SH-SY5Y (cell line): Measurements from ENCODE around the gene GAB2.

ENCODE experiments used
- GATA2 ChIP-seq: IDR thresholded peaks from 2 replicates; pipeline ENCODE4 v1.6.1; 2011; ENCODE audit warnings: mild to moderate bottlenecking, low read depth, low read length
- GATA3 ChIP-seq: IDR thresholded peaks from 2 replicates; pipeline ENCODE4 v1.6.1; 2011; ENCODE audit warnings: low read depth, mild to moderate bottlenecking, low read length, moderate library complexity

DNA sequence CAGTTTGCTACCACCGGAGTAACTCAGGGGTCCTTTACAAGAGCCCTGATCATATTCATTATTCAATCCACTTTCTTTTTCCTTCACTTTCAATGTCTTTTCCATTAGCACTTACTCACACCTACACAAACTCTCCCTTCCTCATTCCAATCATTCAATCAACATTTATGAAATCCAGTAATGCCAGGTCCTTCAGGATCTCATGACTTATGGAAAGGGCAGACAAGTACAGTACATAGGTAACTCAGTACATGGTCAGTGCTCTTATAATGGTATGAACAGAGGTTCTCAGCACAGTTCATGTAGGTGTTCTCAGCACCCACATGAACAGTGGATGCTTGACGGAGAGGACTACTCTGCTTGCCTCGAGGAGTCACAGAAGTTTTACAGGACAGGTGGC lies 122.3 kb downstream of the GAB2 start:
- no peak for TF ChIP-seq GATA2
- no peak for TF ChIP-seq GATA3
